SHP77 treated with DMSO at 0.1 percent for 48 hours (cell line): ENCODE measurements around the gene CNPPD1.

Source experiments
- DNase-seq: peaks from one replicate; lab custom pipeline; 2025; lab: John Stamatoyannopoulos, UW

The CNPPD1 gene

GRCh38 chr2:219122202-219122980, 54.3 kb downstream of the CNPPD1 start:
- DNase-seq: no peak
